H1 (cell line): Measurements from ENCODE around the gene FBN2. TPM values are rescaled to one million over a fixed set of nuclear protein-coding genes. Genes with fewer than 3 reads are reported as not detected.

Source experiments
- SUZ12 ChIP-seq: fragments of 200-600 bp; sonication (generic); IDR thresholded peaks from 2 replicates; pipeline ENCODE4 v1.6.1; 2012; ENCODE audit warnings: mild to moderate bottlenecking, inconsistent platforms, low read length, moderate library complexity, mixed read lengths
- polyA plus RNA-seq, 7 experiments: library from polyadenylated mRNA; depleted of rRNA in 3 of 7; stranded (reverse) in 5 of 7; unstranded in 2 of 7; fragments of >200 nt in 5 of 7; fragments of 200-250 nt in 2 of 7; gene quantifications; 1 replicate in 5 of 7; 2 replicates in 1 of 7; 4 replicates in 1 of 7; pipeline versions ENCODE4 v1.2.1 to v1.2.3, GENCODE V29; 2011 to 2013; ENCODE audit warnings: missing spikeins in 2 of 7, mixed read lengths in 2 of 7
- total RNA-seq: library from RNA; stranded (reverse); fragmentation: NEBNext Ultra II Directional; extraction: Animal tissue kit (Norgen Biotek cat#: 25700); gene quantifications from 2 replicates; pipeline ENCODE4 v1.2.1, GENCODE V29; 2021
- TF ChIP-seq, protein P1 (sequence below): IDR thresholded peaks from 2 replicates; pipeline ENCODE4 v1.6.1; 2012; ENCODE audit warnings: inconsistent platforms

Gene FBN2
- total and polyA plus RNA-seq, 2 of the 8 experiments (the other 6 are each of a cell fraction or from before 2014, with no cell fraction given) = 14.1 to 16.3 TPM

GRCh38 chr5:128432913-128433440 is 105.1 kb downstream of the FBN2 start (continued):
- TF ChIP-seq, protein P1, sequence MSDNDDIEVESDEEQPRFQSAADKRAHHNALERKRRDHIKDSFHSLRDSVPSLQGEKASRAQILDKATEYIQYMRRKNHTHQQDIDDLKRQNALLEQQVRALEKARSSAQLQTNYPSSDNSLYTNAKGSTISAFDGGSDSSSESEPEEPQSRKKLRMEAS = no peak
- no peak for TF ChIP-seq SUZ12
